ENCODE measurements around the gene EVX2. TPM values are rescaled to one million over a fixed set of nuclear protein-coding genes. Genes with fewer than 3 reads are reported as not detected.
A peak's percentile ranks its signal among the peaks of the same experiment; 100 is the strongest.

The EVX2 gene
- not detected for total RNA-seq (ENCODE audit: unreplicated experiment)
- long read RNA-seq = 0 reads

- peak; percentile 8 for DNase-seq (ENCODE audit: low spot score)
- Mint-ChIP-seq H3K9me3 (ENCODE audit: unreplicated experiment) (no peaks in the 10 kb centered on the region), H3K27ac (ENCODE audit: unreplicated experiment) (no peak within 1 kb of the TSS), H3K4me3 (ENCODE audit: unreplicated experiment) (no peak within 1 kb of the TSS), H3K36me3 (ENCODE audit: low read depth, unreplicated experiment) (peaks cover 4% of the 10 kb centered on the region), H3K27me3 (ENCODE audit: unreplicated experiment) (peaks cover 52% of the 10 kb centered on the region), H3K4me1 (ENCODE audit: unreplicated experiment) (peaks cover 32% of the 10 kb centered on the region)
- TF ChIP-seq CTCF (IDR thresholded peaks at IDR 0.05; ENCODE audit: unreplicated experiment) = no peak
These were observed at the start of gene EVX2 for GRCh38 chr2:176083796-176084261. EVX2 (minus strand) TSS chr2:176083962; CDS start chr2:176083776, 186 bp downstream.

GRCh38 chr2:176133389-176133788 is 49.6 kb upstream of the EVX2 start:
- Mint-ChIP-seq H3K9me3 (ENCODE audit: unreplicated experiment) (no peaks in the 10 kb centered on the region), H3K36me3 (ENCODE audit: low read depth, unreplicated experiment) (peaks cover 6% of the 10 kb centered on the region), H3K27ac (ENCODE audit: unreplicated experiment) (no peak overlapping the region), H3K4me3 (ENCODE audit: unreplicated experiment) (no peak overlapping the region), H3K4me1 (ENCODE audit: unreplicated experiment) (peaks cover 31% of the 10 kb centered on the region), H3K27me3 (ENCODE audit: unreplicated experiment) (peaks cover 41% of the 10 kb centered on the region)
- DNase-seq (ENCODE audit: low spot score) = no peak
- TF ChIP-seq CTCF (IDR thresholded peaks at IDR 0.05; ENCODE audit: unreplicated experiment) = no peak

GRCh38 chr2:176132205-176133171 is 48.7 kb upstream of the EVX2 start:
- no peaks in the 10 kb centered on the region for H3K9me3 Mint-ChIP-seq (ENCODE audit: unreplicated experiment)
- no peak for DNase-seq (ENCODE audit: low spot score)
- H3K27me3 Mint-ChIP-seq (ENCODE audit: unreplicated experiment) = peaks cover 45% of the 10 kb centered on the region
- H3K36me3 Mint-ChIP-seq (ENCODE audit: low read depth, unreplicated experiment) = peaks cover 6% of the 10 kb centered on the region
- TF ChIP-seq CTCF (IDR thresholded peaks at IDR 0.05; ENCODE audit: unreplicated experiment) = no peak
- peaks cover 35% of the 10 kb centered on the region for H3K4me1 Mint-ChIP-seq (ENCODE audit: unreplicated experiment)
- peak overlapping the region; percentile 87 for H3K4me3 Mint-ChIP-seq (ENCODE audit: unreplicated experiment)
- H3K27ac Mint-ChIP-seq (ENCODE audit: unreplicated experiment) = peak overlapping the region; percentile 49

- Mint-ChIP-seq H3K27me3 (ENCODE audit: unreplicated experiment) (peaks cover 45% of the 10 kb centered on the region), H3K4me3 (ENCODE audit: unreplicated experiment) (peak overlapping the region; percentile 87), H3K4me1 (ENCODE audit: unreplicated experiment) (peaks cover 35% of the 10 kb centered on the region)
These were observed 48.0 kb upstream of the EVX2 start for GRCh38 chr2:176131848-176132158.

More at GRCh38 chr2:176131848-176132158, 48.0 kb upstream of the EVX2 start:
- Mint-ChIP-seq H3K27ac (ENCODE audit: unreplicated experiment) (peak overlapping the region; percentile 88), H3K9me3 (ENCODE audit: unreplicated experiment) (no peaks in the 10 kb centered on the region), H3K36me3 (ENCODE audit: low read depth, unreplicated experiment) (peaks cover 6% of the 10 kb centered on the region)
- DNase-seq (ENCODE audit: low spot score) = no peak
- TF ChIP-seq CTCF (IDR thresholded peaks at IDR 0.05; ENCODE audit: unreplicated experiment) = no peak

All from endothelial cell (in vitro differentiated cells).